ENCODE results near the gene ZC3H6. TPM values are rescaled to one million over a fixed set of nuclear protein-coding genes. Genes with fewer than 3 reads are reported as not detected.

Gene ZC3H6
- total RNA-seq, 1 experiment from 2014 or later = 10.0 TPM

GRCh38 chr2:112255875-112256274 is 19.5 kb upstream of the ZC3H6 start:
- H3K4me3 Mint-ChIP-seq = peak overlapping the region; percentile 79

More at GRCh38 chr2:112255875-112256274, 19.5 kb upstream of the ZC3H6 start:
- Mint-ChIP-seq H3K27ac (no peak overlapping the region), H3K4me1 (peaks cover 21% of the 10 kb centered on the region), H3K36me3 (no peaks in the 10 kb centered on the region), H3K9me3 (no peaks in the 10 kb centered on the region), H3K27me3 (ENCODE audit: low read depth) (no peaks in the 10 kb centered on the region; the same call in 1 of the 2 replicates)
- DNase-seq (ENCODE audit: low spot score) (no peak), ATAC-seq (no peak)
- POLR2A ChIA-PET = no interaction called here
- CTCF ChIA-PET = no interaction called here
- no peak for TF ChIP-seq TEAD1 (CRISPR knock-in tag; IDR thresholded peaks at IDR 0.05)
- TF ChIP-seq ATF6 (CRISPR knock-in tag; IDR thresholded peaks at IDR 0.05) = no peak
- no peak for TF ChIP-seq NR3C1 (CRISPR knock-in tag; conservative IDR thresholded peaks at IDR 0.05; ENCODE audit: low read depth)
- TF ChIP-seq ERG (CRISPR knock-in tag; IDR thresholded peaks at IDR 0.05) = no peak
- TF ChIP-seq FOXP1 (CRISPR knock-in tag; IDR thresholded peaks at IDR 0.05; ENCODE audit: borderline replicate concordance) = no peak
- TF ChIP-seq NR2C2 (CRISPR knock-in tag; IDR thresholded peaks at IDR 0.05) = no peak
- TF ChIP-seq ETV6 (CRISPR knock-in tag; IDR thresholded peaks at IDR 0.05) = no peak
- no peak for TF ChIP-seq ARID4B (CRISPR knock-in tag; IDR thresholded peaks at IDR 0.05; ENCODE audit: borderline replicate concordance)
- TF ChIP-seq AR (CRISPR knock-in tag; IDR thresholded peaks at IDR 0.05) = no peak

Data from WTC11 (cell line).